Natural killer cell treated with Interleukin-12 subunit alpha and Interleukin-12 subunit beta and Interleukin-15 and Interleukin-18, amount 100 ng/mL, for 72 hours (primary cell): ENCODE measurements around the gene THAP11. TPM values are rescaled to one million over a fixed set of nuclear protein-coding genes. Genes with fewer than 3 reads are reported as not detected.

Experiments used
- ATAC-seq, 2 donors: fragments of 150-1000 bp; cut with Tn5 transposase in 1 of 2; sonication (Bioruptor Pico), chemical (Tn5 transposase) in 1 of 2; 2 replicates each; pipeline ENCODE4 v1.10.0; 2021
- DNase-seq: peaks from one replicate; pipeline ENCODE4 v3.0.0; 2022; ENCODE audit warnings: low spot score
- H3K27ac Mint-ChIP-seq, 2 donors: 1 replicate in 1 of 2; 2 replicates in 1 of 2; pipeline ENCODE4 v1.8.0; 2022; ENCODE audit warnings: mixed read lengths in 2 of 2, mild to moderate bottlenecking in 1 of 2, moderate library complexity in 1 of 2
- H3K27me3 Mint-ChIP-seq, 2 donors: 1 replicate in 1 of 2; 2 replicates in 1 of 2; pipeline ENCODE4 v1.8.0; 2022; ENCODE audit warnings: mixed read lengths in 2 of 2
- H3K36me3 Mint-ChIP-seq: one replicate; pipeline ENCODE4 v1.8.0; 2022; ENCODE audit warnings: mixed read lengths
- H3K4me1 Mint-ChIP-seq, 2 donors: 1 replicate in 1 of 2; 2 replicates in 1 of 2; pipeline ENCODE4 v1.8.0; 2022; ENCODE audit warnings: low read depth in 2 of 2, mixed read lengths in 2 of 2, mild to moderate bottlenecking in 1 of 2
- H3K4me3 Mint-ChIP-seq: one replicate; pipeline ENCODE4 v1.8.0; 2022; ENCODE audit warnings: mixed read lengths
- H3K9me3 Mint-ChIP-seq: 2 replicates; pipeline ENCODE4 v1.8.0; 2022; ENCODE audit warnings: mixed read lengths
- total RNA-seq, 2 donors: library from RNA; stranded (reverse); gene quantifications; one replicate each; pipeline ENCODE4 v1.2.3, GENCODE V29; 2022

The THAP11 gene
- total RNA-seq, 2 donors from 2014 or later = 30.5 to 45.9 TPM

- H3K4me1 Mint-ChIP-seq = peaks cover 6% of the 10 kb centered on the region in 2 donors
- H3K36me3 Mint-ChIP-seq = no peaks in the 10 kb centered on the region
- no peaks in the 10 kb centered on the region for H3K9me3 Mint-ChIP-seq
- ATAC-seq (no peak), DNase-seq (no peak)
- no peaks in the 10 kb centered on the region for H3K27me3 Mint-ChIP-seq
- no peak overlapping the region for H3K4me3 Mint-ChIP-seq
- H3K27ac Mint-ChIP-seq = no peak overlapping the region
Measured at GRCh38 chr16:67888331-67888730, 46.2 kb downstream of the THAP11 start.

- Mint-ChIP-seq H3K36me3 (no peaks in the 10 kb centered on the region), H3K4me3 (peak overlapping the region; percentile 88), H3K9me3 (no peaks in the 10 kb centered on the region), H3K4me1 (peaks cover 18 to 20% of the 10 kb centered on the region in 2 donors), H3K27me3 (no peaks in the 10 kb centered on the region), H3K27ac (peak overlapping the region; percentile 92 to 95)
- DNase-seq (no peak), ATAC-seq (no peak)
Measured at GRCh38 chr16:67892375-67892774, 50.3 kb downstream of the THAP11 start.

DNA sequence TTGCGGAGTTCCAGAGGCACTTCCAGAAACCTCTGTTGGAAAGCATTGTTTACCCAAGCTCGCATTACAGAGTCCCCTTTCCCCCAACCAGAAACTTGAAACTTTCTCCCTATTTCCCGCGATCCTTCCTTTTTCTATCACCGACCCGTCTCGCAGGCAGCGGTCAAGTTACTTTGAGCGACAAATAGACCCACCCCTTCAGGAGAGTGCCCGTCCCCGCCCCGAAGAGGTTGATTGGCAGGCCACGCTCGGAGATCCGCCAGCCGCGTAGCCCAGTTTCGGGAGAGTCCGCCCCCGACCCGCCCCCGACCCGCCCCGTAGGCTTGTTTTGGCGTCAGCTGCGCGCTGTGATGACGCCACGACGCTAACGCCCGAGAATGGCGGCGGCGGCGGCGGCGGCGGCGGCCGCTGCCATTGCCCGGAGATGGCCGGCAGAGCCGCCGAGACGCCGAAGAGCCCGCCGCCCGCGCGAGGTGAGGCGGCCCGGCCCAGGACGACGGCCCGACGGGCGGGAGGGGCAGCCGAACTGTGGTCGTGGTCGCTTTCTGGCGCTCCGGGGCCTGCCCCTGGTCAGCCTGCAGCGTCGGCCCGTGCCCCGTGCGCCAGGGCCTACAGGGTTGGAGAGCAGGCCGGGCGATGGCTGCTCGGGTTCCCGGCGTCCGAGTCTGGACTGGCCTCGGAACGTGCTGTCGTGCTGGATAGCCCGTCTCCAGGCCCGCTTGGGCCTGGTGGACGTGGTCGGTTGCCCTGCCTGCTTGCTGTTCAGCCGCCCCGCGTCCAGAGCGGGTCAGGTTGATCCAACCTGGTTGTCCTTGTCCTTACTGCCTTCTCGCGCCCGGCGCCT, 51.0 kb downstream of the THAP11 start, which contains the start of gene PSKH1:
PSKH1 (plus strand) TSS at position 356 of the 844 bp plus-strand sequence. CDS start 15,496 bp downstream, outside the sequence.
- ATAC-seq = peak; percentile 99 to 100
- H3K9me3 Mint-ChIP-seq = no peaks in the 10 kb centered on the region
- peaks cover 18 to 20% of the 10 kb centered on the region in 2 donors for H3K4me1 Mint-ChIP-seq
- peak within 1 kb of the TSS; percentile 97 for H3K4me3 Mint-ChIP-seq
- DNase-seq = peak; percentile 95
- no peaks in the 10 kb centered on the region for H3K27me3 Mint-ChIP-seq
- peak within 1 kb of the TSS; percentile 92 to 95 for H3K27ac Mint-ChIP-seq
- no peaks in the 10 kb centered on the region for H3K36me3 Mint-ChIP-seq

Other genes with a start within 250 kb of the THAP11 start
- 10 to 100 TPM; 33.8 to 89.7 TPM for gene CARMIL2, start 197.2 kb upstream of the THAP11 start, total RNA-seq
- 10 to 100 TPM; 54.9 to 91.3 TPM for gene ACD, start 182.1 kb upstream of the THAP11 start, total RNA-seq
- gene PARD6A, start 181.4 kb upstream of the THAP11 start, total RNA-seq = 1 to 10 TPM; 6.3 to 8.0 TPM
- 10 to 100 TPM in 1 of 2 donors, 1 to 10 TPM in 1; 8.1 to 12.2 TPM for gene ENKD1, start 175.6 kb upstream of the THAP11 start, total RNA-seq
- gene C16orf86, start 175.5 kb upstream of the THAP11 start, total RNA-seq = 1 to 10 TPM; 1.6 to 1.9 TPM
- 10 to 100 TPM; 14.8 to 22.0 TPM for gene GFOD2, start 123.0 kb upstream of the THAP11 start, total RNA-seq
- 10 to 100 TPM; 28.0 to 31.0 TPM for gene RANBP10, start 35.8 kb upstream of the THAP11 start, total RNA-seq
- 1 to 10 TPM in 1 of 2 donors, under 1 TPM in 1; 0.24 to 1.1 TPM for gene TSNAXIP1, start 35.4 kb upstream of the THAP11 start, total RNA-seq
- 100 to 1,000 TPM; 114 to 124 TPM for gene NUTF2, start 4.6 kb downstream of the THAP11 start, total RNA-seq
- gene CENPT, start 5.4 kb downstream of the THAP11 start, total RNA-seq = 10 to 100 TPM; 51.6 to 83.7 TPM
- gene EDC4, start 30.7 kb downstream of the THAP11 start, total RNA-seq = 100 to 1,000 TPM; 100 to 151 TPM
- gene NRN1L, start 42.6 kb downstream of the THAP11 start, total RNA-seq = 1 to 10 TPM in 1 of 2 donors, not detected in 1; 1.2 TPM
- 10 to 100 TPM; 15.4 to 20.1 TPM for gene PSKH1, start 50.9 kb downstream of the THAP11 start, total RNA-seq
- gene CTRL, start 89.5 kb downstream of the THAP11 start, total RNA-seq = 10 to 100 TPM in 1 of 2 donors, 1 to 10 TPM in 1; 8.4 to 15.6 TPM
- gene PSMB10, start 94.5 kb downstream of the THAP11 start, total RNA-seq = 100 to 1,000 TPM; 259 to 316 TPM
- gene LCAT, start 101.8 kb downstream of the THAP11 start, total RNA-seq = 10 to 100 TPM; 11.4 to 44.7 TPM
- 10 to 100 TPM; 32.9 to 84.4 TPM for gene SLC12A4, start 126.3 kb downstream of the THAP11 start, total RNA-seq
- not detected for gene DPEP3, start 138.2 kb downstream of the THAP11 start, total RNA-seq
- 1 to 10 TPM; 2.2 to 2.3 TPM for gene DPEP2, start 157.2 kb downstream of the THAP11 start, total RNA-seq
- not detected for gene DPEP2NB, start 173.6 kb downstream of the THAP11 start, total RNA-seq
- 10 to 100 TPM; 16.2 to 20.1 TPM for gene DDX28, start 180.9 kb downstream of the THAP11 start, total RNA-seq
- 10 to 100 TPM; 23.3 to 43.5 TPM for gene DUS2, start 181.0 kb downstream of the THAP11 start, total RNA-seq
- gene NFATC3, start 243.1 kb downstream of the THAP11 start, total RNA-seq = 100 to 1,000 TPM in 1 of 2 donors, 10 to 100 TPM in 1; 91.9 to 131 TPM